Measurements from ENCODE around the gene FGD2. TPM values are rescaled to one million over a fixed set of nuclear protein-coding genes. Genes with fewer than 3 reads are reported as not detected.

FGD2 gene
- total RNA-seq, 1 experiment from 2014 or later = 0.10 TPM

DNA sequence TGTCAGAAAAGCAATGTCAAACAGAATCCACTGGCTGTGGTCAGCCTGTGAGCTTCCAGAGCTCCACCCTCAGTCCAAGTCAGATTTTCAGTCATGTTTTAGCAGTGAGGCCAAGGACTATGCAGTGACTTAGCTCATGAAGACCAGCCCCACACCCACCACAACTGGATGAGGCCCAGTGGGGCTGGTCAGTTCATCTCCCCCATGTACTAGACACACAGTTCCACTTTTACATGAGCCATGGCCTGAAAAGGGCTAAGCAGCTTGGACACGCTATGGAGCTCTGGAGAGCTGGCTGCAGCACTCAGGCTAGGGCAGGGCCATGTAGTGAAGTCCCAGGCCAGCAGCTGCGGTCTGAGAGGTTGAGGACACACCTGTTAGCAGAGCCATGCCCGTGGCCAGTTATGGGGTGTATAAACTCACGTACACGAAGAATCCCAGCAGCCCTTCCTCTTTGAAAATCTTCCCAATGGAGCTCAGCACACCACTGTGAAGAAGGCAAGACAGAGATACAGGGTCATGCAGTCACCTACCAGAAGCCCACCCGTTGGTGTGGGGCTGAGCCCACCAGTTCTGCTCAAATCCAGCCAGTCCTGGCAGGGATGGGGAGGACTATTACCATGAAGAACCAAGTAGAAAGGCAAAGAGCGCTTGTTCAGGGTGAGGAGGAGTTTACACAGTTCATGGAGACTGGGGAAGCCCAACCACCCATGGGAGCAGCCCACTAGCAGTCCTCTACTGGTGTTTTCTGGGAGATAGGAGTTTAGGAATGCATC, 30.0 kb upstream of the FGD2 start:
- no peak for ATAC-seq
- Histone ChIP-seq H3K9me3 (ENCODE audit: control insufficient read depth in 1 of 2, insufficient read depth in 1 of 2, low read depth in 1 of 2, low read length in 2 of 2) (no peaks in the 10 kb centered on the region), H4K20me1 (ENCODE audit: insufficient read depth) (no peaks in the 10 kb centered on the region), H3K27me3 (ENCODE audit: insufficient read depth, low read length) (no peaks in the 10 kb centered on the region), H2AFZ (ENCODE audit: low read depth, low read length, poor library complexity, severe bottlenecking) (no peak overlapping the region), H3K4me3 (replicated peaks in 1 of 2; ENCODE audit: low read depth in 1 of 2, low read length in 2 of 2) (no peak overlapping the region), H3K79me2 (ENCODE audit: insufficient read depth, low read length) (peaks cover 28% of the 10 kb centered on the region), H3K36me3 (ENCODE audit: control insufficient read depth in 1 of 2, insufficient read depth in 2 of 2, low read length in 2 of 2) (peaks cover 64 to 83% of the 10 kb centered on the region in 2 experiments), H3K9me2 (ENCODE audit: insufficient read depth) (no peaks in the 10 kb centered on the region), H3K4me2 (ENCODE audit: low read length) (no peak overlapping the region), H3K27ac (ENCODE audit: low read depth, low read length) (no peak overlapping the region), H3K4me1 (ENCODE audit: control insufficient read depth in 1 of 2, insufficient read depth in 2 of 2, low read length in 2 of 2) (no peaks in the 10 kb centered on the region; a peak in 1 of 4 replicates), H3K9ac (ENCODE audit: low read length) (no peak overlapping the region)
- ChIA-PET CTCF (no interaction called here), POLR2A (no interaction called here), RAD21 (ENCODE audit: low non-redundant PET in 1 of 2, low total read pairs in 2 of 2, uncharacterized antibody in 2 of 2, unreplicated experiment in 2 of 2) (no interaction called here)
- TF ChIP-seq ZFX (IDR thresholded peaks at IDR 0.05) = no peak
- no peak for TF ChIP-seq EGR1 (IDR thresholded peaks at IDR 0.05; ENCODE audit: low read depth)
- TF ChIP-seq ZNF274 (IDR thresholded peaks at IDR 0.05; ENCODE audit: low read depth, low read length) = no peak
- intact Hi-C loops (cut with micrococcal nuclease) = no loop called here
- DNase-seq (ENCODE audit: low read depth, low spot score) = no peak
- BruUV-seq (replicated peaks) = no TSS peak

DNA sequence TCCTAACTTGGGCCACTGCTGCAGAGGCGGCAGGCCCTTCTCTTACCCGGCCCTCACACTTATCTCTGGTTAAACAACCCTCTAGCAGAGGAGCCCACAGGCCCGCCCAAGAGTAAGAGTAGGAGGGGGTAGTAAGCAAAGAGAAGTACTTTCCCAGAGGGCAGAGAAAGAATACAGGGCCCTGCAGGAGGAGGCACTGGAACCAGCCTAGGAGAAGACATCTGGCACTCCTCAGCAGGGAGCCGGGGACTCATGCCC, 29.5 kb upstream of the FGD2 start:
- Histone ChIP-seq H3K9me3 (ENCODE audit: control insufficient read depth in 1 of 2, insufficient read depth in 1 of 2, low read depth in 1 of 2, low read length in 2 of 2) (no peaks in the 10 kb centered on the region), H3K36me3 (ENCODE audit: control insufficient read depth in 1 of 2, insufficient read depth in 2 of 2, low read length in 2 of 2) (peaks cover 59 to 84% of the 10 kb centered on the region in 2 experiments), H3K27ac (ENCODE audit: low read depth, low read length) (no peak overlapping the region), H3K9me2 (ENCODE audit: insufficient read depth) (no peaks in the 10 kb centered on the region), H3K4me1 (ENCODE audit: control insufficient read depth in 1 of 2, insufficient read depth in 2 of 2, low read length in 2 of 2) (no peaks in the 10 kb centered on the region; a peak in 1 of 4 replicates), H3K4me2 (ENCODE audit: low read length) (no peak overlapping the region), H3K79me2 (ENCODE audit: insufficient read depth, low read length) (peaks cover 33% of the 10 kb centered on the region), H4K20me1 (ENCODE audit: insufficient read depth) (no peaks in the 10 kb centered on the region), H3K27me3 (ENCODE audit: insufficient read depth, low read length) (no peaks in the 10 kb centered on the region), H2AFZ (ENCODE audit: low read depth, low read length, poor library complexity, severe bottlenecking) (no peak overlapping the region), H3K4me3 (replicated peaks in 1 of 2; ENCODE audit: low read depth in 1 of 2, low read length in 2 of 2) (no peak overlapping the region), H3K9ac (ENCODE audit: low read length) (no peak overlapping the region)
- intact Hi-C loops (cut with micrococcal nuclease) = no loop called here
- ChIA-PET CTCF (no interaction called here), RAD21 (ENCODE audit: low non-redundant PET in 1 of 2, low total read pairs in 2 of 2, uncharacterized antibody in 2 of 2, unreplicated experiment in 2 of 2) (no interaction called here), POLR2A (no interaction called here)
- no peak for TF ChIP-seq YY1 (IDR thresholded peaks at IDR 0.05; ENCODE audit: extremely low read depth, insufficient replicate concordance, low read depth, low read length)
- TF ChIP-seq ELF1 (IDR thresholded peaks at IDR 0.05; ENCODE audit: borderline replicate concordance, low read depth) = no peak
- no peak for TF ChIP-seq ZNF274 (IDR thresholded peaks at IDR 0.05; ENCODE audit: low read depth, low read length)
- no peak for TF ChIP-seq POLR2AphosphoS5 (IDR thresholded peaks at IDR 0.05; ENCODE audit: low read depth, low read length)
- no peak for TF ChIP-seq EZH2phosphoT487 (IDR thresholded peaks at IDR 0.05; ENCODE audit: borderline replicate concordance)
- no peak for TF ChIP-seq ZFX (IDR thresholded peaks at IDR 0.05)
- ATAC-seq (no peak), DNase-seq (ENCODE audit: low read depth, low spot score) (no peak)
- BruUV-seq (replicated peaks) = no TSS peak
